Hepatocyte (in vitro differentiated cells): Measurements from ENCODE around the gene GRID2. TPM values are rescaled to one million over a fixed set of nuclear protein-coding genes. Genes with fewer than 3 reads are reported as not detected.

Experiments used
- DNase-seq: peaks from one replicate; pipeline ENCODE4 v3.0.0-alpha.2; 2016; ENCODE audit warnings: low spot score
- H2AFZ ChIP-seq: fragments of 200-600 bp; sonication (generic); 2 replicates; pipeline ENCODE4 v1.6.0; 2016; ENCODE audit warnings: antibody characterized with exemption, mild to moderate bottlenecking
- H3K27ac ChIP-seq: fragments of 200-600 bp; sonication (generic); 2 replicates; pipeline ENCODE4 v1.5.1; 2016; ENCODE audit warnings: mild to moderate bottlenecking
- H3K27me3 ChIP-seq: fragments of 200-600 bp; sonication (generic); 2 replicates; pipeline ENCODE4 v1.6.1; 2016
- H3K36me3 ChIP-seq: fragments of 200-600 bp; sonication (generic); replicated peaks from 2 replicates; pipeline ENCODE4 v1.5.1; 2016; ENCODE audit warnings: low read depth; ENCODE audit not compliant: insufficient read depth
- H3K4me1 ChIP-seq: fragments of 200-600 bp; sonication (generic); 2 replicates; pipeline ENCODE4 v1.5.1; 2016; ENCODE audit warnings: mild to moderate bottlenecking, moderate library complexity; ENCODE audit not compliant: insufficient read depth
- H3K4me2 ChIP-seq: fragments of 200-600 bp; sonication (generic); 2 replicates; pipeline ENCODE4 v1.6.0; 2016
- H3K4me3 ChIP-seq: fragments of 200-600 bp; sonication (generic); 2 replicates; pipeline ENCODE4 v1.5.1; 2016; ENCODE audit warnings: mild to moderate bottlenecking
- H3K79me2 ChIP-seq: fragments of 200-600 bp; sonication (generic); 2 replicates; pipeline ENCODE4 v1.6.0; 2017; ENCODE audit warnings: mild to moderate bottlenecking
- H3K9me2 ChIP-seq: fragments of 200-600 bp; sonication (generic); replicated peaks from 2 replicates; pipeline ENCODE4 v1.6.0; 2017; ENCODE audit warnings: mild to moderate bottlenecking; ENCODE audit not compliant: insufficient read depth
- H3K9me3 ChIP-seq: fragments of 200-600 bp; sonication (generic); 2 replicates; pipeline ENCODE4 v1.5.1; 2016; ENCODE audit warnings: low read depth, mild to moderate bottlenecking
- H4K20me1 ChIP-seq: fragments of 200-600 bp; sonication (generic); 2 replicates; pipeline ENCODE4 v1.6.0; 2016; ENCODE audit warnings: mild to moderate bottlenecking; ENCODE audit not compliant: insufficient read depth, poor library complexity, severe bottlenecking
- EZH2 ChIP-seq: fragments of 200-600 bp; sonication (generic); IDR thresholded peaks from 2 replicates; pipeline ENCODE4 v1.6.1; 2016; ENCODE audit warnings: antibody characterized with exemption, mild to moderate bottlenecking, borderline replicate concordance
- EZH2phosphoT487 ChIP-seq: fragments of 200-600 bp; sonication (generic); IDR thresholded peaks from one replicate; pipeline ENCODE4 v1.6.1; 2018; ENCODE audit warnings: antibody characterized with exemption, mild to moderate bottlenecking, low read depth, moderate library complexity; ENCODE audit not compliant: unreplicated experiment, severe bottlenecking
- WGBS: methylation state at CpG from one replicate; pipeline ENCODE4 v1.1.6; 2016; ENCODE audit warnings: low lambda C conversion rate; ENCODE audit errors: missing lambda C conversion rate; 5-methylcytosine and 5-hydroxymethylcytosine counted together
- polyA plus RNA-seq: library from polyadenylated mRNA; unstranded; fragments of >200 nt; fragmentation: Nextera tagmentation; extraction: Ambion mirVana; gene quantifications from 2 replicates; pipeline ENCODE4 v1.2.1, GENCODE V29; 2016
- total RNA-seq: library from RNA; depleted of rRNA; stranded (reverse); fragments of >200 nt; gene quantifications from 2 replicates; pipeline ENCODE4 v1.2.3, GENCODE V29; 2014
- TF ChIP-seq, protein P1 (sequence below): fragments of 200-600 bp; sonication (generic); IDR thresholded peaks from 2 replicates; pipeline ENCODE4 v1.5.1; 2016; ENCODE audit warnings: antibody characterized with exemption, mild to moderate bottlenecking; ENCODE audit not compliant: poor library complexity

Gene GRID2
- total and polyA plus RNA-seq, 2 experiments from 2014 or later: 0.53 to 3.5 TPM

DNA sequence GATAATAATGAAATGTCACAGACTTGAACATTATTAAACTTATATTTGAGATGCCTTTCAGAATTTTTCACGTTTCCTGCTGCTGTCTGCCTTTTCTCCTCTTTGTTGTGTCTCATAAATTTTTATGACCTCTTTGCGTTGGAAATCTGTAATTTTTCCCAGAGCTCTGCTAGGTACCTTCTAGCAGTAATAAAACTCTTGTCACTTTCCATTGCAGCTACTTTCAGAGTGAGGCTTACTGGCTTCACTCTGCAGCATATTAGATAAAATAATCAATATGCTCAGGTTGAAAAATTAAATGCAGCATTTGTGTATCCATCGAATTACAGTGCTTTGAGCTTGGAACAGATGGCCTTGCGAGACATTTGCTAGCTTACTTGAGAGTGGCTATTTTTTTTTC, 689.0 kb downstream of the GRID2 start:
- Histone ChIP-seq H3K36me3 (no peaks in the 10 kb centered on the region), H3K9me2 (no peaks in the 10 kb centered on the region), H4K20me1 (no peaks in the 10 kb centered on the region), H2AFZ (no peak overlapping the region), H3K27me3 (no peaks in the 10 kb centered on the region), H3K79me2 (no peaks in the 10 kb centered on the region), H3K9me3 (no peaks in the 10 kb centered on the region), H3K27ac (no peak overlapping the region), H3K4me2 (no peak overlapping the region), H3K4me1 (no peaks in the 10 kb centered on the region), H3K4me3 (no peak overlapping the region)
- no peak for DNase-seq
- 56% methylated on average over 4 of the region's 4 CpGs for WGBS
- TF ChIP-seq EZH2phosphoT487: no peak
- no peak for TF ChIP-seq EZH2
- TF ChIP-seq, protein P1, sequence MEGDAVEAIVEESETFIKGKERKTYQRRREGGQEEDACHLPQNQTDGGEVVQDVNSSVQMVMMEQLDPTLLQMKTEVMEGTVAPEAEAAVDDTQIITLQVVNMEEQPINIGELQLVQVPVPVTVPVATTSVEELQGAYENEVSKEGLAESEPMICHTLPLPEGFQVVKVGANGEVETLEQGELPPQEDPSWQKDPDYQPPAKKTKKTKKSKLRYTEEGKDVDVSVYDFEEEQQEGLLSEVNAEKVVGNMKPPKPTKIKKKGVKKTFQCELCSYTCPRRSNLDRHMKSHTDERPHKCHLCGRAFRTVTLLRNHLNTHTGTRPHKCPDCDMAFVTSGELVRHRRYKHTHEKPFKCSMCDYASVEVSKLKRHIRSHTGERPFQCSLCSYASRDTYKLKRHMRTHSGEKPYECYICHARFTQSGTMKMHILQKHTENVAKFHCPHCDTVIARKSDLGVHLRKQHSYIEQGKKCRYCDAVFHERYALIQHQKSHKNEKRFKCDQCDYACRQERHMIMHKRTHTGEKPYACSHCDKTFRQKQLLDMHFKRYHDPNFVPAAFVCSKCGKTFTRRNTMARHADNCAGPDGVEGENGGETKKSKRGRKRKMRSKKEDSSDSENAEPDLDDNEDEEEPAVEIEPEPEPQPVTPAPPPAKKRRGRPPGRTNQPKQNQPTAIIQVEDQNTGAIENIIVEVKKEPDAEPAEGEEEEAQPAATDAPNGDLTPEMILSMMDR: no peak

DNA sequence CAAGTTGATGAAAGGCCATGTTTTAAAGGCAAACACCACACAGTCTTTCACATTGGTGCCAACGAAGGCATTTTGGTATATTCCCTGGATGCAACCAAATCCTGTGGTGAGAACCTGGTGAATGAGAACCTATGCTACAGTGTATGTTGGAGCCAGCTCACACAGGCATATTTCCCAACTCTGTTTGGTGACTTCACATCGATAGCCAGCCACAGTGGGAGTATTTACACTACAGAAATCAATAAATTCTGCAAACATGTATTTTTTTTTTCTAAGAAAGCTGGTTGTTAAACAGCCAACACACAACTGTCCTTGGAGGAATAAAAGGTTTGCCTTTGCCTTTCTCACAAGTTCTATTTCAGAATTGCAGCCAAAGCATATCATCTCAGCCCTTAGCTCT, 691.0 kb downstream of the GRID2 start:
- no peak for DNase-seq
- Histone ChIP-seq H3K9me3 (no peaks in the 10 kb centered on the region), H3K36me3 (no peaks in the 10 kb centered on the region), H3K27me3 (no peaks in the 10 kb centered on the region), H3K4me3 (no peak overlapping the region), H3K9me2 (no peaks in the 10 kb centered on the region), H4K20me1 (no peaks in the 10 kb centered on the region), H3K79me2 (no peaks in the 10 kb centered on the region), H3K4me2 (no peak overlapping the region), H3K4me1 (no peaks in the 10 kb centered on the region), H2AFZ (no peak overlapping the region), H3K27ac (no peak overlapping the region)
- 79% methylated on average over 2 of the region's 2 CpGs for WGBS
- TF ChIP-seq EZH2: no peak
- TF ChIP-seq EZH2phosphoT487: no peak
- TF ChIP-seq, protein P1: no peak

- Histone ChIP-seq H3K27me3 (no peaks in the 10 kb centered on the region), H3K4me2 (no peak overlapping the region), H3K9me2 (no peaks in the 10 kb centered on the region), H3K4me3 (no peak overlapping the region), H3K4me1 (no peaks in the 10 kb centered on the region), H3K27ac (no peak overlapping the region), H3K9me3 (no peaks in the 10 kb centered on the region), H3K36me3 (no peaks in the 10 kb centered on the region), H2AFZ (no peak overlapping the region), H4K20me1 (no peaks in the 10 kb centered on the region), H3K79me2 (no peaks in the 10 kb centered on the region)
- no peak for DNase-seq
- TF ChIP-seq EZH2 (no peak), EZH2phosphoT487 (no peak)
- TF ChIP-seq, protein P1: no peak
- WGBS: 80% methylated on average over 2 of the region's 2 CpGs
These were observed 692.8 kb downstream of the GRID2 start for GRCh38 chr4:92996533-92996932.

GRCh38 chr4:93000910-93001309, 697.1 kb downstream of the GRID2 start:
- TF ChIP-seq, protein P1: no peak
- TF ChIP-seq EZH2 (no peak), EZH2phosphoT487 (no peak)
- Histone ChIP-seq H3K79me2 (no peaks in the 10 kb centered on the region), H3K27me3 (no peaks in the 10 kb centered on the region), H3K4me1 (no peaks in the 10 kb centered on the region), H3K4me3 (no peak overlapping the region), H3K36me3 (no peaks in the 10 kb centered on the region), H3K9me3 (no peaks in the 10 kb centered on the region), H2AFZ (no peak overlapping the region), H3K27ac (no peak overlapping the region), H3K9me2 (no peaks in the 10 kb centered on the region), H3K4me2 (no peak overlapping the region), H4K20me1 (no peaks in the 10 kb centered on the region)
- DNase-seq: no peak
